GM18870 (cell line): ENCODE data around the gene CRHR1.

Source experiments
- ATAC-seq: cut with Tn5 transposase; IDR thresholded peaks from one replicate; pipeline ENCODE4 v1.9.1; 2021; ENCODE audit warnings: moderate library complexity; ENCODE audit not compliant: unreplicated experiment

Gene CRHR1

DNA sequence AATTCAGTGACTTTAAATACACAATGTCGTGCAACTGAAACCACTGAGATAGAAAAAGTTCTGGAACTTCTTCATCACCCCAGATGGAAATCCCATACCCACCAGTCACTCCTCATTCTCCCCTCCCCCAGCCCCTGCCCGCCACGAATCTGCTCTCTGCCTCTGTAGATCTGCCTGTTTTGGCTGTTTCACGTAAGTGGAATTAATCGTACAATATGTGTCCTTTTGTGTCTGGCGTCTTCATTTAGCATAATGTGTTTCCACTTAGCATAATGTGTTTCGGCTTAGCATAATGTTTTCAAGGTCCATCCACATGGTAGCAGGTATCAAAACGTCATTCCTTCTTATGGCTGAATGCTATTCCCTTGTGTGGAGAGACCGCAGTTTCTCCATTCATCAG, 57.1 kb downstream of the CRHR1 start:
- no peak for ATAC-seq

DNA sequence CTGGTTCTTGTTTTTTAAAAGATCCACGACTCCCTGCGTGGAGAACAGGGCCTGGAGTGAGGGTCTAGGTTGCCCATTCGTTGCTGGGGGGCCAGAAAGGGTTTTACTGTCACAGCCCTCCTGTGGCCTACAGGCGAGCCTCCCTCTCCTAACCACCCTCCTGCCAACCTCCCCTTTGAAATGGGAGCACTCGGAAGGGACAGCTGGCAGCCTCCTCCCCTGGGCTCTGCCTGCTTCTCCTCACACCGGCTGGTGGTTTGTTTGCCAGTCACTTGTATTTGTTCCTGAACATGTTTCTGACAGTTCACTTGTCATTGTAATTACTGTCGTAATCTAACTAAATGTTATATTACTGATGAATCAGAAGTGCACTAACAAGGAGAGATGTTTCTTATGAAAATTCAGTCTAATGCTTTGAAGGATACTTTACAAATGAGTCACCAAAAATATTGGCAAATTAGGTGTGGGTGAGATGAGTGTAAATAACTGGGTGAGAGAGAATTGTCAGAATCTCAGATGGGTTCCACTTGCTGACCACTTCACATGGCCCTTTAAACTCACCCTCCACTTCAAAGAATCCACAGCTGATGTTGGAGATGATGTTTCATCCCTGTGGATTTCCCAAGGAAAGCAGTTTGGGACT, 57.9 kb downstream of the CRHR1 start:
- no peak for ATAC-seq

DNA sequence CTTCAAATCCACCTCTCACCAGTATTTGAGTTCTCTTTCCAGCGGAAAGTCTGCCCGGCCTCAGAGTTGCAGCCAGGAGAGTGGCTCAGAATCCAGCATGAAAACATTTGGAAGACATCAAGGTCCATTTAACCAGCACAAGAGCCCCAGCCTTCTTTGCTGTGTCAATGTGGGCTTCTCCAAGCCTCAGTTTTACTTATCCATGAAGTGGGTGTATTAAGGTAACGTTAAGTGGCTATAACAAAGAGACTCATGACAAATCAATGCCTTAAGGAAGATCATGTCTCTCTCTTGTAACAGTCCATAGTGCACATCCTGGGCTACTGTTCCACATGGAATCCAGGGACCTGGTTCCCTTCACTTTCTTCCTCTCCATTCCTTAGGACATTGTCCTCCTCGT, 59.6 kb downstream of the CRHR1 start:
- ATAC-seq = no peak

DNA sequence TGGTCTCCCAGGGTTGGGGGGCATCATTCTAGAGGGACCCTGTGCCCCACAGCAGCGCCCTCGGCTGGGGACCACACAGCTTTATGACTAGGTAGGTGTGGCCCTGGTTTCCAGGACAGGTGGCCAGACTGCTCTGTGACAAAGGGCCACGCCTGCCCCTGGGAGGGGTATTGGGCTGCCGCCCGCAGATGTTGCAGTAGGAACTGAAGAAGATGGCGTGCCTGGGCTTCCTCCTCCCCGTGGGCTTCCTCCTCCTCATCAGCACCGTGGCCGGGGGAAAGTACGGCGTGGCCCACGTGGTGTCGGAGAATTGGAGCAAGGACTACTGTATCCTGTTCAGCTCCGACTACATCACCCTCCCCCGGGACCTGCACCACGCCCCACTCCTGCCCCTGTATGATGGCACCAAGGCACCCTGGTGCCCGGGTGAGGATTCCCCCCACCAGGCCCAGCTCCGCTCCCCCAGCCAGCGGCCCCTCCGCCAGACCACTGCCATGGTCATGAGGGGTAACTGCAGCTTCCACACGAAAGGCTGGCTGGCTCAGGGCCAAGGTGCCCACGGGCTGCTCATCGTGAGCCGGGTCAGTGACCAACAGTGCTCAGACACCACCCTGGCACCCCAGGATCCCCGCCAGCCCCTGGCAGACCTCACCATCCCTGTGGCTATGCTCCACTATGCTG, 60.7 kb downstream of the CRHR1 start, which contains the start of gene SPPL2C:
TSS of gene SPPL2C (plus strand) at position 187 of the 681 bp plus-strand sequence. CDS start at position 213, 26 bp downstream.
- ATAC-seq = no peak

DNA sequence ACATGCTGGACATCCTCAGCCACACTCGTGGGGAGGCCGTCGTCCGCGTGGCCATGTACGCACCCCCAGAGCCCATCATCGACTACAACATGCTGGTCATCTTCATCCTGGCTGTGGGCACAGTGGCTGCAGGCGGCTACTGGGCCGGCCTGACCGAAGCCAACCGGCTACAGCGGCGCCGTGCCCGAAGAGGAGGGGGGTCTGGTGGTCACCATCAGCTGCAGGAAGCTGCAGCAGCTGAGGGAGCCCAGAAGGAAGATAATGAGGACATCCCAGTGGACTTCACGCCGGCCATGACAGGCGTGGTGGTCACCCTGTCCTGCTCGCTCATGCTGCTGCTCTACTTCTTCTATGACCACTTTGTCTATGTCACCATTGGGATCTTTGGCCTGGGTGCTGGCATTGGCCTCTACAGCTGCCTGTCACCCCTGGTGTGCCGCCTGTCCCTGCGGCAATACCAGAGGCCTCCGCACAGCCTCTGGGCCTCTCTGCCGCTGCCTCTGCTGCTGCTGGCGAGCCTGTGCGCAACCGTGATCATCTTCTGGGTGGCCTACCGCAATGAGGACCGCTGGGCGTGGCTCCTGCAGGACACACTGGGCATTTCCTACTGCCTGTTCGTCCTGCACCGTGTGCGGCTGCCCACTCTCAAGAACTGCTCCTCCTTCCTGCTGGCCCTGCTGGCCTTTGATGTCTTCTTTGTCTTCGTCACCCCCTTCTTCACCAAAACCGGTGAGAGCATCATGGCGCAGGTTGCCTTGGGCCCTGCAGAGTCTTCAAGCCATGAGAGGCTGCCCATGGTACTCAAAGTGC, 61.5 kb downstream of the CRHR1 start:
- ATAC-seq = no peak

DNA sequence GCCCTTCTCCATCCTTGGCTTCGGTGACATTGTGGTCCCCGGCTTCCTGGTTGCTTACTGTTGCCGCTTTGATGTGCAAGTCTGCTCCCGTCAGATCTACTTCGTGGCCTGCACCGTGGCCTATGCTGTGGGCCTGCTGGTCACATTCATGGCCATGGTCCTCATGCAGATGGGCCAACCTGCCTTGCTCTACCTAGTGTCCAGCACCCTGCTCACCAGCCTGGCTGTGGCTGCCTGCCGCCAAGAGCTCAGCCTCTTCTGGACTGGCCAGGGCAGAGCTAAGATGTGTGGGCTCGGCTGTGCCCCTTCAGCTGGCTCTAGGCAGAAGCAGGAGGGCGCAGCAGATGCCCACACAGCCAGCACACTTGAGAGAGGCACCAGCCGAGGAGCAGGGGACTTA, 62.1 kb downstream of the CRHR1 start:
- ATAC-seq = no peak

DNA sequence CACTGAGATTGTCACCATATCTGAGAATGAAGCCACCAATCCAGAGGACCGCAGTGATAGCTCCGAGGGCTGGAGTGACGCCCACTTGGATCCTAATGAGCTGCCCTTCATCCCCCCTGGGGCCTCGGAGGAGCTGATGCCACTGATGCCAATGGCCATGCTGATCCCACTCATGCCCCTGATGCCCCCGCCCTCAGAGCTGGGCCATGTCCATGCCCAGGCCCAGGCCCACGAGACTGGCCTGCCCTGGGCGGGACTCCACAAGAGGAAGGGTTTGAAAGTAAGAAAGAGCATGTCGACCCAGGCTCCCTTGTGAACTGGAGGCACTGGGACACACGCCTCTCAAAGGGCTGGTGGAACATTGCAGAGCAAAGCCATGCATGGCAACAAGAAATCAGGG, 62.5 kb downstream of the CRHR1 start:
- no peak for ATAC-seq

DNA sequence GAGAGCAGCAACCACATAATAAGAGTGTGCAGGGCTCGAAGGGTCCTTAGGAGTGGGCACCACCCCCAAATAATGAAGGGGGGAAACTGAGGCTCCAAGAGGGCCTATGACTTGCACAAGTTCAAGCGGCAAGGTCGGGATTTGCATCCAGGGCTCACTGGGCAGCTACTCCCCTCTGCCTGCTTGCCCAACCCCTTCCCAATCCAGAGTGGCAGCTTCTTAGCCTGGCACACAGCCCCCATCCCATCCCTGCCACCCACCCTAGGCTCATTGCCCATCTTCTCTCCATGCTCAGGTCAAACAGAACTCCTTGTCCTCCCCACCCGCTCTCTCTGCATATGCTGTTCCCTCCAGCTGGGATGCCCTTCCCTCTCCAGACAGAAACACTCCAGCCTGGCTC, 63.0 kb downstream of the CRHR1 start:
- ATAC-seq = no peak

DNA sequence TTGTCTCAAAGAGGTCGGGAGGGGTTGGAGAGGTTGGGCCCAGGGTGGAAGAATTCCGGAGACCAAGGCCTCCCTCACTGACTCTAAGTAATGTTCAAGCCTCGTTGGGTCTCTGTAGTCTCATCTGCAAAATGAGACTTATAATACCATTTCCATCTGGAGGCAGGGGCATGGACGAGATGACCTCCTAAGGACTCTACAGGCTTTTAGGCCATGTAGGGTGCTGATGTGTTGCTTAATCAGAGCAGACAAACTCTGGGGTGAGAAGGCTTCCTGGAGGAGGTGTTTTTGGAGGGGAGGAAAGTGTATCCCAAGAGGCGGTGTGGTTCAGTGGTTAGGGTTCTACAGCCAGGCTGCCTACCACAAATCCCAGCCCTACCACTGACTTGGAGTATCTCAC, 63.6 kb downstream of the CRHR1 start:
- no peak for ATAC-seq

DNA sequence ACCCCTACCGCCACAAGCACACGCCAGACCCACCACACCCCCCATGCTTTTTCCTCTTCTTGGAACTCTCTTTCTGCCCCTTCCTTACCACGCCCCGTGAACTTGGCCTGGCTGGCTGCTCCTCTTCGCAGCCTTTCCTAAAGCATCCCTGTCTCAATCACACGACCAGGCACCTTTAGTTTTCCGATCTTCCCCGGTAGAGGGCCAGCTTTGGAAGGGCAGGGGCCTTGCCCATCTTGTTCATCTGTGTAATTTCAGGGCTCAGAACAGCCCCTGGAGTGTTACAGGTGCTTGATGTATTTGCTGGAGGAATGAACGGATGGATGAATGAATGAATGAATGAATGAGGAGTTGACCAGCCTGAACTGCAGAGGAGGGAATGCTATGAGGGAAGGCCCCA, 64.3 kb downstream of the CRHR1 start:
- no peak for ATAC-seq

DNA sequence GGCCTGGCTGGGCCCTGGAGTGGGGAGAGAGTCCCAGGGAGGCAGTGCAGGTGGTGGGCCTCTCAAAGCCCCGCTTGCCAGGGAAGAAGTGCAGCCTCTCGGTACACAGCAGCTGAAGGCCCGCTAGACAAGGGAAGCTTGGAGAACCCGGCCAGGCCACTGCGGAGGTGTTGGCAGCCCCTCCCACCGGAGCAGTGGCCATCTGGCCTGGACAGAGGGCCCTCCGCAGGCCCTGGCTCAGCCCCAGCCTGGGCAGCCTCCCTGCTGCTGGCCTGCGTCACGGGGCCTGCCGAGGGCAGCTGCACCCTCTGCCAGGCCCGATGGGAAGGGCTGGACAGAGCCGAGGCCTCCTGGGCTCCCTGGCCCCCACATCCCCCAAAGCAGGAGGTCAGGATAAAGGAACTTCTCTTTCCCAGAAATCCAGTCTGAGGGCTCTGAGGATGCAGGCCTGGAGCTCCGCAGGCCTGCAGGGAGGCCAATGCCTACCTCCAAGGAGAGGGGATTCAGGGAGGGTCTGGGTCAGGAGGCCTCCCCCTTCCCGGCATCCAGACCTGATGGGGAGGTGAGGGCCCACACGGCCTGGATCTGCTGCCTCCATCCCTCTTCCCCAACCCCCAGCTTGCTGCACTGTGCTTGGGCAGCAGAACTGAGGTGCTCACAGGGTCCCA, 64.9 kb downstream of the CRHR1 start:
- no peak for ATAC-seq

DNA sequence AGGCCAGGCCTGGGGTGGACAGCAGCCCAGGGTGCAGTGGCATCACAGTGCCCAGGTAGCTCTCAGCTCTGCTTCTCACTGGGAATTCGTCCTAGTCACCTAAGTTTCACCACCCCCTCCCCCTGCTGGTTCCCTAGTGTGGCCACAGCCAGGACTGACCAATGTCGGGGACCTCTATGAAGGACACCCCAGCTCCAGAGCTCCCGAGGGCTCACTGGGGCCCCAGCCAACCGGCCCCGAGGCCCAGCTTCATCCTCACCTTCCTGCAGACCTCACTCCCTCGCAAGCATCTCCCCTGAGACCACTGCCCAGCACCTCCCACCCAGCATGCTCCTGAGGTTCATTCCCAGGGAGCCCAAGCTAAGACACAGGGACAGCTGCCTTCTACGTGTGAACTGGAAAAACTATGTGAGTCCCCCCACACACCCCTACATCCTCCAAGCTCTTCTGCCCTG, 65.4 kb downstream of the CRHR1 start:
- no peak for ATAC-seq

DNA sequence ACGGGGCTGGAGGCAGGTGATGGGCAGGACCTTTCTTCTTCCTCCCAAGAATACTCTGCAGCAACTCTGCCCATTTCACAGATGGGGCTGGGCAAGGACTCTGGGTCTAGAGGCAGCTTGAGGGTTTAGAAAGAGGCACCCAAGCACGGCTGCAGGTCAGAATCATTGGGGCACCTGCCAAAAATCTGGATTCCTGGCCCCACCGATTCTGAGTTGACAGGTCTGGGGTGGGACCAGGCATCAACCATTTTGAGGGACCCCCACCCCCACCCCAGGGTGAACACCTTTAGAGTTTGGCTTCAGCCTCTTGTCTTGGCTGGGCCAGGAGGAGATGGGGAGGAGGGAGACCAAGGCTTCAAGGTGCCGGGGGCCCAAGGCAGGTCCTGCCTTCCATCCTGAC, 65.9 kb downstream of the CRHR1 start:
- no peak for ATAC-seq

DNA sequence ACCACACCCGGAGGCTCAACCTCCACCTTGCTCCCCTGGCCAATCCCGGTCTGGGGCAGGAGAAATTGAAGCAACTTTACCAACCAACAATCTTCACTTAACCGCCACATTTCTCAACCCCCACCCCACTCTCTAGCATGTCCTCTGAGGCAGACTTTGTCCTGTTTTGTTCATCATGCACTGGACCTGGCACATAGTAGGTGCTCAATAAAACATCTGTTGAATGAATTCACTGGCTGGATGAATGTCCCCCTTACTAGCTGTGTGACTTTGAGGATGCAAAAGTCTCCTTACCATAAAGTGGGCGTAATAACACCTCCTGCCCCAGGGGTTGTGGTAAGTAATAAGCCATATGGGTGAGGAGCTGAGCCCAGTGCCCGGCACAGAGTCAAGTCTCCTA, 66.3 kb downstream of the CRHR1 start:
- no peak for ATAC-seq

DNA sequence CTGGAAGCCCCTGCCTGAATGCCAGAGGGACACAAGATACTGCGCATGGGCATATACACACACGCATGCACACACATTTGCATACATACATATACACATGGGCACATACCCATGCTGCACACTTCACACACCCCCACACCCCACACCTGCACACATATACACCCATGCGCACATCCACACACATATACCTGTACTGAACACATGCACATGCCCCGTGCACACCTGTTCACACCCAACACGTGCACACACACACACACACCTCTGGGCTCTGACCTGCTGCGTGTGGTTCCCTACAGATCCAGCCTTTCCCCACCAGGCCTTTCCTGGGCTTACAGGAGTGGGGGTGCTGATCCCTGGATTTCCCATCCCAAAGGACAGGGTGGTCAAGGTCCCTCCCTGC, 66.9 kb downstream of the CRHR1 start:
- ATAC-seq = no peak

DNA sequence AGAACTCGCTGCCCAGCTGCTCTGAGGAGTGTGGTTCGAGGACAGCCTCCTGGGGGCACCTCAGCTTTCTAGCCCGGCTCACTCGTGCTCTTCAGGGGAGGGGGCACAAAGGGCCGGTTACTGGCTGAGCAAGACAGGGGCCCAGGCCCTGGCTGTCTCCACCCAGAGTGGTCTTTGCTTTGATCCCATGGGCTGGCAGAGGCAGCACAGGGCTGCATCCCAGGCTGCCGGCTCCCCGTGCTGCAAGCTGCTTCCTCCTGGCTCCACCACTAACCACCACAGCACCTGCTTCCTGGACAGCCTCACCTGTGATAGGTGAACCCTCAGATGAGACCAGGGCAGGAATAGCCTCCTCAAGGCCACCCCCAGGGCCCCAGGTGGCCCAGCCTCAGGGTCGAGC, 67.3 kb downstream of the CRHR1 start:
- ATAC-seq = no peak

DNA sequence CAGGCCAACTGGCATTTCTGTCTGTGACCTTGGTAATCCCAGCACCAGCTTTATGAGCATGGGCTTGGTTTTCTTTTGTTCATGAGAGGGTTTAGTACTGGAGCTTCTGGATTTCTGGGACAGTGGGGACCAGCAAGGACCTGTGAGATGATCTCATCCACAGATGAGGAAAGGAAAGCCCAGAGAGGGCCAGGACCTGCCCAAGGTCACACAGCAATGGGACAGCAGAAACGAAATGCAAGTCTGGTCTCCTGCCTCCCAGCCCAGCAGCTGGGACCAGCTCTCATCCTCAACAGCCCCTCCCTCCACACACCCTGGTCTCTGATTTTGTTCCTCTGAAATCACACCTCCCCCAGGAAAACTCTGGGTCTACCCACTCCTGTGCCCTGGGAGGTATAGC, 67.8 kb downstream of the CRHR1 start:
- no peak for ATAC-seq

DNA sequence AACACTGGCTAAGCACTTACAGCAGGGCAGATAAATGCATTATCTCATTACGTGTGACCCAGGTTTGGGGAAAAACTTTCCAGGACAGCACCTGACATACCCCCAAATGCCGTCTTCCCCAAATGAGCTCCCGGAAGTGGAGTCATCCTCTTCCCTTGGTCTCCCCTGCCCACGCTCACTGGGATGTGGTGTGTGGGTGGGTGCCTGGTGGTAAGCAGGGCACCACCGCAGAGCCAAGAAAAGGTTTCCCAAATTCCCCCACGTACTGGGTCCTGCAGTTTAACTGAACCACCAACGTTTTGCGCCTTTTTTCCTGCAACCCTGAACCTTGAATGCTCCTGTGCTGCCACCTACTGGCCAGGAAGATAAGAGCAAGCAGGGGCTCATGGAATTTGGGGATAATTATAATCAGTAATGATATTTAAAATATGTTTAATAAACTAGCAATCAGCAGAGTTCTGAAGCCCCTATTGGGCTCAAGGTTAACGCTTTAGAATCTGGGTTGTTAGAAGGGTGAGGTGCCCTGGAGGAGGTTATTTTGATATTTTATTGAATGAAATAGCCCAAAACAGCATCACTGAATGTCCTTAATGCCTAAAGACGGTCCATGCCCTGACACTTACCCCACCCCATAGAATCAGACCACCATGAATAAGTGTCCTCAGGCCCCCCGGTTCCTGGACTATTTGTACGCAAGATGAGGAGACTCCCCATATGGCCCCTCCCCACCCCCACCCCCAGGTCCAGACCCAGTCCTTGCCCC, 68.6 kb downstream of the CRHR1 start:
- ATAC-seq = no peak

DNA sequence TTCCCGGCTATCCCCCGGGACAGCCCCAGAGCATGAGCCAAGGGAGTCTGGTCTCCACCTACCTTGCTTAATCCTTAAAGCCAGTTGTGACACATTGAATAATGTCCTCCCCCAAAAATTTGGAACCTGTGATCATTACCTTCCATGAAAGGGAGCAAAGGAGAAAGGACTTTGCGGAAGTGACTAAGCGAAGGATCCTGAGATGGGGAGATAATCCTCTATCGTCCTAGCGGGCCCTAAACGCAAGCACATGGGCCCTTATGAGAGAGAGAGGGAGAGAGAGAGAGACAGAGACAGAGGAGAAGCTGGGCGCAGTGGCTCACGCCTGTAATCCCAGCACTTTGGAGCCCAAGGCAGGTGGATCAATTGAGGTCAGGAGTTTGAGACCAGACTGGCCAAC, 70.1 kb downstream of the CRHR1 start:
- no peak for ATAC-seq

DNA sequence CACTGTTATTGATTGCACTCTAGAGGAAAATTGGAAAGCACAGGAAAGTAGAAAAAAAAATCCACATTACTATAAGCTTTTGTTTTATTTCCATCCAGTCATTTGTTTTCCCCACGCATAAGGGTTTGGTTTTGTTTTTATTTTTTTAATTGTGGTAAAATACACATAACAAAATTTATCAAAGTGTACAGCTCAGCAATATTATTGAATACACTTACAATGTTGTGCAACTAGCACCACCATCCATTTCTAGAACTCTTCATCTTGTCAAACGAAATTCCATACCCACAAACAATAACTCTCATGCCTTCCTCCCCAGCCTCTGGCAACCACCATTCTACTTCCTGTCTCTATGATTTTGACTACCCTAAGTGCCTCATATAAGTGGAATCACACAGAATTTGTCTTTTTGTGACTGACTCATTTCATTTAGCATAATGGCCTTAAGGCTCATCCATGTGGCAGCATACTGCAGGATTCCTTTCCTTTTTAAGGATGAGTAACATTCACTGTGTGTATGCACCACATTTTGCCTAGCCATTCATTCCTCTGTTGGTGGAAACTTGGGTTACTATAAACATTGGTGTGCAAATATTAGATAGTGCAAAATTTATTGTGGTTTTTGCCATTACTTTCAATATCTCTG, 71.7 kb downstream of the CRHR1 start:
- no peak for ATAC-seq
